ENCODE data around the gene BSPRY.

The BSPRY gene

DNA sequence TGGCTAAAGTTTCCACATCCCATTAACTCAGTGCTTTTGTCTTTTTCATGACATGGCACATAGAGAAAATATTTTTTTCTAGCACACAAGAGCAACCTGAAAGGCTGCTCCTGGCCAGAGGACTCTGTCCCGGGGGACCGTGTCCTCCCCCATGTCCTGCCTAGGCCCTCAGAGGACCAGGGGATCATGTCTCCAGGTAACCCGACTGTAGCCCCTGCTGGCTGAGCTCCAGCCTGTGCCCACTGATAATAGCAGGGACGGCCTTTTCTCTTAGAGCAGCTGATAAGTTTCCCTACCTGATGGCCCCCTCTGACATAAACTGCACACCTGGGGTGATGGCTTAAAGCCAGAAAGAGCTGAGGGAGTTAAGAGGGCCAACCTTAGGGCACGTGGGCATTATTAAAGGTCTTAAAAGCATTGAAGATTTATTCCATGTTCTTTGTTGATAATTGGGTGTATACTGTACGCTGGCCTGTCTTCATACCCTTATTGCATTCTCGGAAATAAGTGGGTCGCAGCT lies 21.5 kb downstream of the BSPRY start:
- TF ChIP-seq POLR2AphosphoS5 (IDR thresholded peaks at IDR 0.05; ENCODE audit: low read depth, low read length) (no peak), SIN3A (IDR thresholded peaks at IDR 0.05; ENCODE audit: borderline replicate concordance, insufficient read depth, low read length) (no peak), FOXP2 (optimal IDR thresholded peaks at IDR 0.05; ENCODE audit: borderline replicate concordance, extremely low read depth, extremely low read length, insufficient read depth) (no peak), TAF1 (IDR thresholded peaks at IDR 0.05; ENCODE audit: borderline replicate concordance, insufficient read depth, low read length) (no peak), REST (IDR thresholded peaks at IDR 0.05; ENCODE audit: insufficient read depth in 1 of 2, low read depth in 2 of 2, low read length in 2 of 2) (no peak)

GRCh38 chr9:113372059-113372458 lies 22.7 kb downstream of the BSPRY start:
- TF ChIP-seq TAF1 (IDR thresholded peaks at IDR 0.05; ENCODE audit: borderline replicate concordance, insufficient read depth, low read length) (no peak), POLR2AphosphoS5 (IDR thresholded peaks at IDR 0.05; ENCODE audit: low read depth, low read length) (no peak)

DNA sequence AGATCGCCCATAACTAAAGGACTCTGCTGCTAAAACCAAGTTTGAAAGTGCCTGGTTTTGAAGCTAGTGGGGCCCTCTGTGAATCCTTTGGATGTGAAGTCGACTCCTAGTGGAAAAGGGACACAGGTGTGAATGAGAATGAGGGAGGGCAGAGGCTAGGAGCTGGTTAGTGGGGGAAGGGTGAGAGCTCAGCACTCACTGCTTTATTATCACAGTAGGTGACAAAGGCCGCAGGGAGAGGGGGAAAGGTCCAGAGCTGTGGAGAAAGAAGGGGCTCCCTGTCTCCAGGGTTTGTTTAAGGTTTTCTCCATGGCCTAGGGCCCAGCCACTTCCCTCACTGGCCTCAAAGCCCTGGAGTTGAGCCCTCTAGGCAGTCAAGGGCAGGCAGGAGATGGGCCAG lies 23.9 kb downstream of the BSPRY start:
- TF ChIP-seq TAF1 (IDR thresholded peaks at IDR 0.05; ENCODE audit: borderline replicate concordance, insufficient read depth, low read length) (no peak), SIN3A (IDR thresholded peaks at IDR 0.05; ENCODE audit: borderline replicate concordance, insufficient read depth, low read length) (no peak), POLR2AphosphoS5 (IDR thresholded peaks at IDR 0.05; ENCODE audit: low read depth, low read length) (no peak), FOXP2 (optimal IDR thresholded peaks at IDR 0.05; ENCODE audit: borderline replicate concordance, extremely low read depth, extremely low read length, insufficient read depth) (no peak), REST (IDR thresholded peaks at IDR 0.05; ENCODE audit: insufficient read depth in 1 of 2, low read depth in 2 of 2, low read length in 2 of 2) (no peak)

- TF ChIP-seq TAF1 (IDR thresholded peaks at IDR 0.05; ENCODE audit: borderline replicate concordance, insufficient read depth, low read length) (no peak), SIN3A (IDR thresholded peaks at IDR 0.05; ENCODE audit: borderline replicate concordance, insufficient read depth, low read length) (no peak), REST (IDR thresholded peaks at IDR 0.05; ENCODE audit: insufficient read depth in 1 of 2, low read depth in 2 of 2, low read length in 2 of 2) (no peak), FOXP2 (optimal IDR thresholded peaks at IDR 0.05; ENCODE audit: borderline replicate concordance, extremely low read depth, extremely low read length, insufficient read depth) (no peak), POLR2AphosphoS5 (IDR thresholded peaks at IDR 0.05; ENCODE audit: low read depth, low read length) (no peak)
These were observed 24.5 kb downstream of the BSPRY start for GRCh38 chr9:113373676-113374392.

DNA sequence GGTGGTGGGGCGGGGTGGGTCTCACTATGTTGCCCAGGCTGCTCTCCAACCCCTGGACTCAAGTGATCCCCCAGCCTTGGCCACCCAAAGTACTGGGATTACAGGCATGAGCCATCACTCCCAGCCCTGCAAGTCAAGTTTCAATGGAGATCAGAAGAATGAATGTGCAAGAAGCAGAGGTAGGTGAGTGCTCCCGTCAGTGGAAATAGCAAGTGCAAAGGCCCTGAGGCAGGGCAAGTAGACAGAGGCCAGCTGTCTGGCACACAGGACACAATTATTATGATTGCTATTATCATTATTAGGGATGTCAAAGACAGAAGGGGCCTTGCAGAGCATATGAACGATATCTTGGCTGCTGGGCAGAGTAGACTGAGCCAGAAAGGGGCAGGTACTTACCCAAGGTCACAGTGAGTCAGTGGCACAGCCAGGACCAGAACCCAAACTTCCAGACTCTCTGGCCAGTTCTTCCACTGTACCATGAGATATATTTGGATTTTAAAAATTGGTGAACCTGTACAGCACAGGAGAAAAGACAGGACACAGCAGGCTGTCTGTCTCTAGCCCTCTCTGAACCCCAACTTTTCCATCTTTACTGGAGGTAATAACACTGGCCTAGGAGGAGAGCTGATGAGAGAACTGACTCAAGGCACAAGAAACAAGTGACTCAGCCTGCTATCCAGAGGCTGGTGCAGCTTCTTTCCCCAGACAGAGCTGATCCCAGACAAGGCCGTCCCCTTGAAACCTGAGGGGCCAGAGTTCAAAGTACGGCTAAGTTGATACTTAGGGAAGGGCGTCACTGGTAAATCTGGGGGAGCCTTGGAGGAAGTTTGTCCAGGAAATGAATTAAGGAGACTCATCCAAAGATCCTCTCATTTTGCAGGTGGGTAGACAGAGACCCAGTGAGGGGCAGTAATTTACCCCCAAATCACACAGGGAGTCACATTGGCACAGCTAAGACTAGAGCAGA lies 26.0 kb downstream of the BSPRY start:
- no peak for TF ChIP-seq POLR2AphosphoS5 (IDR thresholded peaks at IDR 0.05; ENCODE audit: low read depth, low read length)
- TF ChIP-seq FOXP2 (optimal IDR thresholded peaks at IDR 0.05; ENCODE audit: borderline replicate concordance, extremely low read depth, extremely low read length, insufficient read depth), result no peak
- TF ChIP-seq TAF1 (IDR thresholded peaks at IDR 0.05; ENCODE audit: borderline replicate concordance, insufficient read depth, low read length), result no peak
- TF ChIP-seq SIN3A (IDR thresholded peaks at IDR 0.05; ENCODE audit: borderline replicate concordance, insufficient read depth, low read length), result no peak
- no peak for TF ChIP-seq REST (IDR thresholded peaks at IDR 0.05; ENCODE audit: insufficient read depth in 1 of 2, low read depth in 2 of 2, low read length in 2 of 2)

Data from PFSK-1 (cell line).